IMR-90 (cell line): ENCODE measurements around the gene SLC6A9. TPM values are rescaled to one million over a fixed set of nuclear protein-coding genes. Genes with fewer than 3 reads are reported as not detected.

Experiments
- ATAC-seq: fragments of 200-7000 bp; cut with Tn5 transposase; 2 replicates; pipeline ENCODE4 v1.9.1; 2020; ENCODE audit warnings: low read depth, mild to moderate bottlenecking, moderate library complexity
- BruUV-seq: library from RNA; stranded (reverse); fragments of 400-500 nt; replicated peaks from 2 replicates; lab custom pipeline; 2021; lab: Mats Ljungman, UMichigan
- CTCF ChIA-PET: fragments of 300-600 bp; formaldehyde crosslinking; extraction: SDS; loops from one replicate; lab custom pipeline; 2021; ENCODE audit warnings: antibody characterized with exemption; lab: Yijun Ruan, JAX
- POLR2A ChIA-PET: fragments of 300-600 bp; sonication (Branson Sonifier 250); formaldehyde crosslinking; loops from one replicate; lab custom pipeline; 2022; ENCODE audit warnings: antibody characterized with exemption; ENCODE audit not compliant: unreplicated experiment; lab: Charles Lee
- DNase-seq: peaks from one replicate; pipeline ENCODE4 v3.0.0; 2013
- H2AFZ ChIP-seq: replicated peaks from 2 replicates; pipeline ENCODE3; 2013; ENCODE audit warnings: low read length, mild to moderate bottlenecking; ENCODE audit not compliant: poor library complexity
- H2AK5ac ChIP-seq: 2 replicates; pipeline ENCODE4 v1.6.1; 2013; ENCODE audit warnings: low read depth, low read length, inconsistent platforms
- H2AK9ac ChIP-seq: replicated peaks from 2 replicates; pipeline ENCODE3; 2013; ENCODE audit warnings: mild to moderate bottlenecking, low read depth, low read length, moderate library complexity; ENCODE audit not compliant: poor library complexity
- H2BK120ac ChIP-seq: 2 replicates; pipeline ENCODE4 v1.6.1; 2013; ENCODE audit warnings: low read depth, low read length, inconsistent platforms
- H2BK15ac ChIP-seq: 3 replicates; pipeline ENCODE4 v1.6.1; 2013; ENCODE audit warnings: low read depth, low read length, inconsistent platforms
- H2BK20ac ChIP-seq: 2 replicates; pipeline ENCODE4 v1.6.1; 2013; ENCODE audit warnings: low read depth, mild to moderate bottlenecking, inconsistent platforms, low read length, moderate library complexity
- H2BK5ac ChIP-seq: 2 replicates; pipeline ENCODE4 v1.6.1; 2013; ENCODE audit warnings: mild to moderate bottlenecking, low read depth, low read length, inconsistent platforms; ENCODE audit not compliant: poor library complexity, severe bottlenecking
- H3K14ac ChIP-seq: replicated peaks from 2 replicates; pipeline ENCODE4 v1.6.1; 2013; ENCODE audit warnings: low read depth, low read length, inconsistent platforms
- H3K18ac ChIP-seq: 2 replicates; pipeline ENCODE4 v1.6.1; 2013; ENCODE audit warnings: low read depth, low read length, control low read depth
- H3K23ac ChIP-seq: 2 replicates; pipeline ENCODE4 v1.6.1; 2013; ENCODE audit warnings: low read depth, low read length, inconsistent platforms
- H3K27ac ChIP-seq: 2 replicates; pipeline ENCODE4 v1.5.1; 2013; ENCODE audit warnings: mild to moderate bottlenecking, control low read depth, low read length; ENCODE audit not compliant: insufficient read depth
- H3K27me3 ChIP-seq: 2 replicates; pipeline ENCODE4 v1.6.1; 2013; ENCODE audit warnings: low read length; ENCODE audit not compliant: control insufficient read depth, insufficient read depth
- H3K36me3 ChIP-seq: 2 replicates; pipeline ENCODE4 v1.6.1; 2013; ENCODE audit warnings: low read length, mixed read lengths; ENCODE audit not compliant: control insufficient read depth, insufficient read depth
- H3K4ac ChIP-seq: 2 replicates; pipeline ENCODE4 v1.6.1; 2013; ENCODE audit warnings: low read depth, low read length, inconsistent platforms
- H3K4me1 ChIP-seq: 2 replicates; pipeline ENCODE4 v1.6.1; 2013; ENCODE audit warnings: low read length, mixed read lengths; ENCODE audit not compliant: control insufficient read depth, insufficient read depth
- H3K4me2 ChIP-seq: 2 replicates; pipeline ENCODE4 v1.6.1; 2013; ENCODE audit warnings: low read depth, mild to moderate bottlenecking, control low read depth, low read length, moderate library complexity
- H3K4me3 ChIP-seq: 2 replicates; pipeline ENCODE4 v1.5.1; 2013; ENCODE audit warnings: low read depth, mild to moderate bottlenecking, control low read depth, low read length, moderate library complexity; ENCODE audit not compliant: insufficient read depth
- H3K56ac ChIP-seq: 2 replicates; pipeline ENCODE4 v1.6.1; 2013; ENCODE audit warnings: low read length, inconsistent platforms; ENCODE audit not compliant: insufficient read depth; ENCODE audit errors: extremely low read depth
- H3K79me1 ChIP-seq, 2 experiments: 2 replicates each; pipeline ENCODE4 v1.6.1; 2013; ENCODE audit warnings: low read length in 2 of 2, inconsistent platforms in 1 of 2, low read depth in 1 of 2
- H3K9ac ChIP-seq: 2 replicates; pipeline ENCODE4 v1.6.1; 2013; ENCODE audit warnings: low read depth, low read length, control low read depth
- H3K9me1 ChIP-seq: 2 replicates; pipeline ENCODE4 v1.6.1; 2013; ENCODE audit warnings: low read length, inconsistent platforms; ENCODE audit not compliant: insufficient read depth
- H3K9me3 ChIP-seq: 2 replicates; pipeline ENCODE4 v1.6.1; 2013; ENCODE audit warnings: low read length; ENCODE audit not compliant: control insufficient read depth, insufficient read depth
- H4K20me1 ChIP-seq: 2 replicates; pipeline ENCODE4 v1.6.1; 2013; ENCODE audit warnings: low read length, inconsistent platforms; ENCODE audit not compliant: insufficient read depth
- H4K5ac ChIP-seq: 2 replicates; pipeline ENCODE4 v1.6.1; 2013; ENCODE audit warnings: mild to moderate bottlenecking, low read depth, low read length, control low read depth
- H4K8ac ChIP-seq, 2 experiments: 2 replicates each; pipeline ENCODE4 v1.6.1; 2013; ENCODE audit warnings: low read depth in 2 of 2, low read length in 2 of 2, control low read depth in 1 of 2, inconsistent platforms in 1 of 2
- H4K91ac ChIP-seq: 2 replicates; pipeline ENCODE4 v1.6.1; 2013; ENCODE audit warnings: low read depth, low read length, inconsistent platforms; ENCODE audit not compliant: insufficient read depth
- MXI1 ChIP-seq: IDR thresholded peaks from 2 replicates; pipeline ENCODE4 v1.6.1; 2012; ENCODE audit warnings: low read depth, mild to moderate bottlenecking, low read length, moderate library complexity, borderline replicate concordance
- WGBS, 2 experiments: methylation state at CpG; one replicate each; pipeline versions ENCODE4 v1.1.5 to v1.1.7; 2013; ENCODE audit warnings: missing lambda C conversion rate in 2 of 2; ENCODE audit not compliant: insufficient read length in 1 of 2; ENCODE audit errors: extremely low coverage in 2 of 2; 5-methylcytosine and 5-hydroxymethylcytosine counted together
- dilution Hi-C: fragments of 300-500 bp; cut with HindIII; formaldehyde crosslinking; loops from one replicate; pipeline ENCODE4 v1.14.3; 2018; ENCODE audit warnings: low sequenced_read_pairs; ENCODE audit not compliant: unreplicated experiment
- in situ Hi-C: fragments of 300-500 bp; cut with MboI; formaldehyde crosslinking; loops from 3 replicates; pipeline ENCODE4 v1.14.3; 2019; ENCODE audit warnings: low sequenced_read_pairs, inconsistent platforms, mixed read lengths
- intact Hi-C: fragments of 100-400 bp; cut with micrococcal nuclease; formaldehyde crosslinking; loops from 2 replicates; pipeline ENCODE4 v1.10.0; 2022
- polyA plus RNA-seq, 3 experiments: library from polyadenylated mRNA; depleted of rRNA; stranded (reverse); fragments of >200 nt; gene quantifications; 2 replicates each; pipeline ENCODE4 v1.2.3, GENCODE V29; 2012; ENCODE audit warnings: low replicate concordance in 1 of 3
- total RNA-seq: library from RNA; depleted of rRNA; stranded (reverse); fragments of >200 nt; gene quantifications from 2 replicates; pipeline ENCODE4 v1.2.3, GENCODE V29; 2012

SLC6A9 gene
- total and polyA plus RNA-seq, 2 of the 4 experiments (the other 2 are of a cell fraction) = 2.0 to 6.6 TPM

GRCh38 chr1:44071461-44071860, 40.2 kb upstream of the SLC6A9 start:
- DNase-seq = no peak
- POLR2A ChIA-PET = no interaction called here
- in situ Hi-C loops = no loop called here

More at GRCh38 chr1:44071461-44071860, 40.2 kb upstream of the SLC6A9 start:
- no peak overlapping the region for H4K8ac ChIP-seq
- H3K18ac ChIP-seq = no peak overlapping the region
- H3K9me1 ChIP-seq = peaks cover 7% of the 10 kb centered on the region; the same call in 1 of the 2 replicates
- no peak overlapping the region for H4K5ac ChIP-seq
- CTCF ChIA-PET = interaction anchor here (0.5 to 0.6 kb wide), 2 partner anchors 9 to 29 kb away, joined by 3 to 4 read pairs; no protein-coding TSS in a partner anchor
- no peak overlapping the region for H3K4me3 ChIP-seq
- peak overlapping the region; percentile 24 for H2BK5ac ChIP-seq
- H3K4me2 ChIP-seq = no peak overlapping the region
- no TSS peak for BruUV-seq
- peak overlapping the region; percentile 60 for H3K4ac ChIP-seq
- peak overlapping the region; percentile 44; the same call in 2 of the 3 replicates for H2BK15ac ChIP-seq
- H2AK5ac ChIP-seq = peak overlapping the region; percentile 70
- peak overlapping the region; percentile 67; the same call in 1 of the 2 replicates for H3K14ac ChIP-seq
- no peaks in the 10 kb centered on the region for H4K20me1 ChIP-seq
- intact Hi-C loops = no loop called here
- whole genome bisulfite sequencing, 2 experiments = 68% methylated on average over 3 of the region's 3 CpGs; no CpG with 5 or more reads in 1 of the 2 experiments
- peak overlapping the region; percentile 45 for H2AK9ac ChIP-seq
- no peak overlapping the region for H2AFZ ChIP-seq
- H2BK20ac ChIP-seq = peak overlapping the region; percentile 22
- no peak overlapping the region for H3K9ac ChIP-seq
- dilution Hi-C loops = no loop called here
- TF ChIP-seq MXI1 = no peak
- peak overlapping the region; percentile 73 for H2BK120ac ChIP-seq
- no peaks in the 10 kb centered on the region for H3K27me3 ChIP-seq
- no peaks in the 10 kb centered on the region for H3K79me1 ChIP-seq
- no peak overlapping the region for H3K27ac ChIP-seq
- no peaks in the 10 kb centered on the region for H3K36me3 ChIP-seq
- H3K4me1 ChIP-seq = peaks cover 13% of the 10 kb centered on the region
- no peak overlapping the region for H4K91ac ChIP-seq
- H3K56ac ChIP-seq = no peak overlapping the region
- no peak overlapping the region for H3K23ac ChIP-seq
- ATAC-seq = no peak
- no peaks in the 10 kb centered on the region for H3K9me3 ChIP-seq
